Activated naive CD8-positive, alpha-beta T cell treated with anti-CD3 and anti-CD28 coated beads, Interleukin-2, amount 50 U/mL, for 16 hours (primary cell): Measurements from ENCODE around the gene SCN1A.
"Not testable (repeated sequence)": the region's sequence is repeated elsewhere in the genome, so short reads cannot be mapped to it uniquely, and the experiment has no call there.

ENCODE experiments used
- DNase-seq: peaks from one replicate; pipeline ENCODE4 v3.0.0-alpha.2; 2020; ENCODE audit warnings: low read depth, low spot score

The SCN1A gene

GRCh38 chr2:166135152-166135848 lies 7.5 kb upstream of the SCN1A start:
- DNase-seq: no peak

- no peak for DNase-seq
These were observed 6.7 kb upstream of the SCN1A start for GRCh38 chr2:166134252-166135151.

GRCh38 chr2:166133653-166134052 lies 5.8 kb upstream of the SCN1A start:
- DNase-seq: no peak

- no peak for DNase-seq
These were observed 311 bp upstream of the SCN1A start for GRCh38 chr2:166128156-166128505.

GRCh38 chr2:166126007-166126639 lies 1.7 kb downstream of the SCN1A start:
- no peak for DNase-seq

GRCh38 chr2:166125557-166125956 lies 2.3 kb downstream of the SCN1A start:
- DNase-seq: no peak

GRCh38 chr2:166118180-166118579 lies 9.6 kb downstream of the SCN1A start:
- DNase-seq: no peak

- no peak for DNase-seq
These were observed 10.3 kb downstream of the SCN1A start for GRCh38 chr2:166117491-166117890.

- DNase-seq: no peak
These were observed 12.2 kb downstream of the SCN1A start for GRCh38 chr2:166115589-166115988.

- no peak for DNase-seq
These were observed 15.6 kb downstream of the SCN1A start for GRCh38 chr2:166112193-166112605.

GRCh38 chr2:166106431-166107015 lies 21.3 kb downstream of the SCN1A start:
- no peak for DNase-seq

- no peak for DNase-seq
These were observed 23.0 kb downstream of the SCN1A start for GRCh38 chr2:166104773-166105172.

GRCh38 chr2:166104084-166104483 lies 23.7 kb downstream of the SCN1A start:
- no peak for DNase-seq

GRCh38 chr2:166103277-166103676 lies 24.5 kb downstream of the SCN1A start:
- not testable (repeated sequence) for DNase-seq

- DNase-seq: no peak
These were observed 33.5 kb downstream of the SCN1A start for GRCh38 chr2:166094325-166094724.

GRCh38 chr2:166092889-166093288 lies 34.9 kb downstream of the SCN1A start:
- no peak for DNase-seq

GRCh38 chr2:166091439-166091838 lies 36.4 kb downstream of the SCN1A start:
- DNase-seq: no peak

GRCh38 chr2:166090908-166091307 lies 36.9 kb downstream of the SCN1A start:
- no peak for DNase-seq

GRCh38 chr2:166090346-166090745 lies 37.5 kb downstream of the SCN1A start:
- DNase-seq: no peak

GRCh38 chr2:166088634-166089033 lies 39.2 kb downstream of the SCN1A start:
- DNase-seq: no peak

- no peak for DNase-seq
These were observed 43.5 kb downstream of the SCN1A start for GRCh38 chr2:166084301-166084700.

- no peak for DNase-seq
These were observed 45.1 kb downstream of the SCN1A start for GRCh38 chr2:166082736-166083135.
